Gastroesophageal sphincter (tissue), 3 donors: Measurements from ENCODE around the gene CCDC32.

ENCODE experiments used
- EP300 ChIP-seq: sonication (generic); formaldehyde crosslinking; IDR thresholded peaks from one replicate; pipeline ENCODE4 v1.6.1; 2017; ENCODE audit warnings: antibody characterized with exemption, mild to moderate bottlenecking
- POLR2AphosphoS5 ChIP-seq: sonication (generic); formaldehyde crosslinking; IDR thresholded peaks from one replicate; pipeline ENCODE4 v1.6.1; 2017; ENCODE audit warnings: antibody characterized with exemption
- TF ChIP-seq, protein P1 (sequence below), 4 experiments: fragments of 200-600 bp in 2 of 4; fragments of 450-650 bp in 2 of 4; sonication (generic) in 1 of 4; IDR thresholded peaks; one replicate each; pipeline ENCODE4 v1.5.1; 2017 to 2019; ENCODE audit warnings: antibody characterized with exemption in 4 of 4, mild to moderate bottlenecking in 2 of 4, moderate library complexity in 2 of 4

DNA sequence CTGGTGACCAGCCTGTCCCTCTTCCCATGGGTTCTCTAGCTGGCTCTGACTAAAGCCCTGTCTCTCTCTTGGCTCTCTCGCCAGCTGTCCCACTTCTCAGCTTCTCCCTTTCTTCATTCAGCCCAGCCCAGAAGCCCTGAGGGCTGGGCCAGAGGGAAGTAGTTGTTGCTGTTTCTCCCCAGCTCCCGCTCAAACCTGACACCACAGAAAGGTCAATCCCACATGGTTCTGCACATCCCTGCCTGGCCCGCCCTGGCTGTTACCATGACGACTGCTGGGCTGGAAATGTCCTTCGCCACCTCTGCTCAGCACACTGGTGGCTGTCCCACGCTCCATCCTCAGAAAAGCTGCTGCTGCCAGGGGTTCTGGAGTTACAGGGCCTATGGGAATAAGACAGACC lies 25.9 kb downstream of the CCDC32 start:
- TF ChIP-seq, protein P1, sequence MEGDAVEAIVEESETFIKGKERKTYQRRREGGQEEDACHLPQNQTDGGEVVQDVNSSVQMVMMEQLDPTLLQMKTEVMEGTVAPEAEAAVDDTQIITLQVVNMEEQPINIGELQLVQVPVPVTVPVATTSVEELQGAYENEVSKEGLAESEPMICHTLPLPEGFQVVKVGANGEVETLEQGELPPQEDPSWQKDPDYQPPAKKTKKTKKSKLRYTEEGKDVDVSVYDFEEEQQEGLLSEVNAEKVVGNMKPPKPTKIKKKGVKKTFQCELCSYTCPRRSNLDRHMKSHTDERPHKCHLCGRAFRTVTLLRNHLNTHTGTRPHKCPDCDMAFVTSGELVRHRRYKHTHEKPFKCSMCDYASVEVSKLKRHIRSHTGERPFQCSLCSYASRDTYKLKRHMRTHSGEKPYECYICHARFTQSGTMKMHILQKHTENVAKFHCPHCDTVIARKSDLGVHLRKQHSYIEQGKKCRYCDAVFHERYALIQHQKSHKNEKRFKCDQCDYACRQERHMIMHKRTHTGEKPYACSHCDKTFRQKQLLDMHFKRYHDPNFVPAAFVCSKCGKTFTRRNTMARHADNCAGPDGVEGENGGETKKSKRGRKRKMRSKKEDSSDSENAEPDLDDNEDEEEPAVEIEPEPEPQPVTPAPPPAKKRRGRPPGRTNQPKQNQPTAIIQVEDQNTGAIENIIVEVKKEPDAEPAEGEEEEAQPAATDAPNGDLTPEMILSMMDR (IDR thresholded peaks at IDR 0.05), result no peak
- TF ChIP-seq EP300 (no peak), POLR2AphosphoS5 (no peak)
